Measurements from ENCODE around the gene BCAR1. TPM values are rescaled to one million over a fixed set of nuclear protein-coding genes. Genes with fewer than 3 reads are reported as not detected.

Gene BCAR1
- total and polyA plus RNA-seq, 2 of the 13 experiments (the other 11 are each of a cell fraction or from before 2014, with no cell fraction given) = 48.1 to 51.7 TPM

GRCh38 chr16:75250089-75250808, 1.2 kb downstream of the BCAR1 start (continued):
- TF ChIP-seq ZNF772 (CRISPR knock-in tag; IDR thresholded peaks at IDR 0.05) (no peak), ZKSCAN8 (CRISPR knock-in tag; IDR thresholded peaks at IDR 0.05; ENCODE audit: borderline replicate concordance) (no peak), ZNF782 (CRISPR knock-in tag; IDR thresholded peaks at IDR 0.05; ENCODE audit: borderline replicate concordance) (no peak), NFYB (CRISPR knock-in tag; IDR thresholded peaks at IDR 0.05) (no peak), ZNF3 (CRISPR knock-in tag; IDR thresholded peaks at IDR 0.05) (no peak), ZNF124 (CRISPR knock-in tag; IDR thresholded peaks at IDR 0.05) (no peak), NR2C2 (CRISPR knock-in tag; IDR thresholded peaks at IDR 0.05; ENCODE audit: borderline replicate concordance) (no peak), DDIT3 (CRISPR knock-in tag; IDR thresholded peaks at IDR 0.05) (no peak), ELF3 (CRISPR knock-in tag; IDR thresholded peaks at IDR 0.05) (no peak), HOMEZ (CRISPR knock-in tag; IDR thresholded peaks at IDR 0.05; ENCODE audit: low read depth) (no peak), HDAC1 (CRISPR knock-in tag; IDR thresholded peaks at IDR 0.05) (no peak), KLF11 (CRISPR knock-in tag; IDR thresholded peaks at IDR 0.05) (no peak), ZNF232 (CRISPR knock-in tag; IDR thresholded peaks at IDR 0.05; ENCODE audit: borderline replicate concordance) (peak; percentile 78; the same call in 1 of the 2 replicates), SMAD9 (CRISPR knock-in tag; IDR thresholded peaks at IDR 0.05) (no peak), HNF4G (IDR thresholded peaks at IDR 0.05; ENCODE audit: borderline replicate concordance, low read depth, low read length) (no peak), HNF4G (CRISPR knock-in tag; IDR thresholded peaks at IDR 0.05; ENCODE audit: borderline replicate concordance, low read depth) (0 out of 2 replicates have a peak, but pooled peaks have one; percentile 20), KDM5B (CRISPR knock-in tag; IDR thresholded peaks at IDR 0.05; ENCODE audit: borderline replicate concordance) (no peak), ZC3H13 (CRISPR knock-in tag; IDR thresholded peaks at IDR 0.05) (no peak), RBM22 (optimal IDR thresholded peaks at IDR 0.05; ENCODE audit: low read length) (peak; percentile 67)
- TF ChIP-seq, protein P1, sequence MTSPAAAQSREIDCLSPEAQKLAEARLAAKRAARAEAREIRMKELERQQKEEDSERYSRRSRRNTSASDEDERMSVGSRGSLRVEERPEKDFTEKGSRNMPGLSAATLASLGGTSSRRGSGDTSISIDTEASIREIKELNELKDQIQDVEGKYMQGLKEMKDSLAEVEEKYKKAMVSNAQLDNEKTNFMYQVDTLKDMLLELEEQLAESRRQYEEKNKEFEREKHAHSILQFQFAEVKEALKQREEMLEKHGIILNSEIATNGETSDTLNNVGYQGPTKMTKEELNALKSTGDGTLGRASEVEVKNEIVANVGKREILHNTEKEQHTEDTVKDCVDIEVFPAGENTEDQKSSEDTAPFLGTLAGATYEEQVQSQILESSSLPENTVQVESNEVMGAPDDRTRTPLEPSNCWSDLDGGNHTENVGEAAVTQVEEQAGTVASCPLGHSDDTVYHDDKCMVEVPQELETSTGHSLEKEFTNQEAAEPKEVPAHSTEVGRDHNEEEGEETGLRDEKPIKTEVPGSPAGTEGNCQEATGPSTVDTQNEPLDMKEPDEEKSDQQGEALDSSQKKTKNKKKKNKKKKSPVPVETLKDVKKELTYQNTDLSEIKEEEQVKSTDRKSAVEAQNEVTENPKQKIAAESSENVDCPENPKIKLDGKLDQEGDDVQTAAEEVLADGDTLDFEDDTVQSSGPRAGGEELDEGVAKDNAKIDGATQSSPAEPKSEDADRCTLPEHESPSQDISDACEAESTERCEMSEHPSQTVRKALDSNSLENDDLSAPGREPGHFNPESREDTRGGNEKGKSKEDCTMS (CRISPR knock-in tag; conservative IDR thresholded peaks at IDR 0.05) = no peak

Measured in HepG2 (cell line).